ENCODE data around the gene PAFAH1B2.

Gene PAFAH1B2

GRCh38 chr11:117194267-117194666 lies 50.2 kb downstream of the PAFAH1B2 start:
- TF ChIP-seq CTCF (IDR thresholded peaks at IDR 0.05; ENCODE audit: insufficient read depth, low read length, poor library complexity, severe bottlenecking) = no peak
- TF ChIP-seq EZH2phosphoT487 (conservative IDR thresholded peaks at IDR 0.05; ENCODE audit: low read length) = no peak
- Histone ChIP-seq H3K9me3 (ENCODE audit: insufficient read depth, low read length) (no peaks in the 10 kb centered on the region), H3K79me2 (ENCODE audit: insufficient read depth, low read length) (no peaks in the 10 kb centered on the region), H3K4me2 (ENCODE audit: low read depth, low read length, poor library complexity, severe bottlenecking) (no peak overlapping the region), H3K27ac (ENCODE audit: low read depth, low read length) (no peak overlapping the region), H3F3A (ENCODE audit: insufficient read depth) (no peaks in the 10 kb centered on the region), H3K4me3 (ENCODE audit: insufficient read depth, low read length, poor library complexity, severe bottlenecking) (no peak overlapping the region), H3K9ac (ENCODE audit: low read length) (no peak overlapping the region), H4K20me1 (ENCODE audit: low read depth, low read length) (no peaks in the 10 kb centered on the region), H3K9me2 (replicated peaks; ENCODE audit: insufficient read depth, low read length) (no peaks in the 10 kb centered on the region), H3K27me3 (ENCODE audit: low read length) (no peaks in the 10 kb centered on the region), H3K36me3 (ENCODE audit: low read length) (no peaks in the 10 kb centered on the region), H2AFZ (ENCODE audit: low read depth, low read length, severe bottlenecking) (no peak overlapping the region)

DNA sequence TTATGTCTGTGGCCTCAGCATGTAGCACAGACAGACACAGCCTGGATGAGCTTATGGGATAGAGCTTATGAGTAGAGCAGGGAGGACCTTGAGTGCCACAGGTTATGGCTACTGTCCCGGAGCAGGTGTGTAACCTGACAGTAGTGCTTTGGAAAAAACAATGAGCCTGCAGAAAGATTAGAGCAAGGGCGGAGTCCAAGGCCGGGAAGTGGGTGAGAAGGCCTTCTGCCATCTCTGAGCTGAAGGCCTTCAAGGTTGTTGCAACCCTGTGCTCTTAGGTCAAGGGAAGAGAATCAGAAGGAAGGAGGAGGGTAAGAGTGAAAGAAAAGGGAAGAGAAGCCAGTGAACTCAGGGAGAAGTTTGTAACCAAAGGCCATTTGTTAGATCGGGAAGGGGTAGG lies 51.2 kb downstream of the PAFAH1B2 start:
- H3K27me3 ChIP-seq (ENCODE audit: low read length) = no peaks in the 10 kb centered on the region
- H3K27ac ChIP-seq (ENCODE audit: low read depth, low read length) = no peak overlapping the region
- H3K9me3 ChIP-seq (ENCODE audit: insufficient read depth, low read length) = no peaks in the 10 kb centered on the region
- H3K9me2 ChIP-seq (replicated peaks; ENCODE audit: insufficient read depth, low read length) = no peaks in the 10 kb centered on the region
- no peak overlapping the region for H3K4me3 ChIP-seq (ENCODE audit: insufficient read depth, low read length, poor library complexity, severe bottlenecking)
- TF ChIP-seq EZH2phosphoT487 (conservative IDR thresholded peaks at IDR 0.05; ENCODE audit: low read length) (no peak), CTCF (IDR thresholded peaks at IDR 0.05; ENCODE audit: insufficient read depth, low read length, poor library complexity, severe bottlenecking) (no peak)
- no peaks in the 10 kb centered on the region for H3F3A ChIP-seq (ENCODE audit: insufficient read depth)
- no peak overlapping the region for H3K9ac ChIP-seq (ENCODE audit: low read length)
- no peaks in the 10 kb centered on the region for H4K20me1 ChIP-seq (ENCODE audit: low read depth, low read length)
- H2AFZ ChIP-seq (ENCODE audit: low read depth, low read length, severe bottlenecking) = no peak overlapping the region
- no peaks in the 10 kb centered on the region for H3K36me3 ChIP-seq (ENCODE audit: low read length)
- H3K4me2 ChIP-seq (ENCODE audit: low read depth, low read length, poor library complexity, severe bottlenecking) = no peak overlapping the region
- H3K79me2 ChIP-seq (ENCODE audit: insufficient read depth, low read length) = no peaks in the 10 kb centered on the region

- no peak overlapping the region for H3K4me2 ChIP-seq (ENCODE audit: low read depth, low read length, poor library complexity, severe bottlenecking)
- no peaks in the 10 kb centered on the region for H3K36me3 ChIP-seq (ENCODE audit: low read length)
- no peaks in the 10 kb centered on the region for H4K20me1 ChIP-seq (ENCODE audit: low read depth, low read length)
- no peaks in the 10 kb centered on the region for H3K79me2 ChIP-seq (ENCODE audit: insufficient read depth, low read length)
- no peaks in the 10 kb centered on the region for H3K9me3 ChIP-seq (ENCODE audit: insufficient read depth, low read length)
- no peak overlapping the region for H3K4me3 ChIP-seq (ENCODE audit: insufficient read depth, low read length, poor library complexity, severe bottlenecking)
- H3K9ac ChIP-seq (ENCODE audit: low read length) = no peak overlapping the region
- H3F3A ChIP-seq (ENCODE audit: insufficient read depth) = no peaks in the 10 kb centered on the region
- H3K9me2 ChIP-seq (replicated peaks; ENCODE audit: insufficient read depth, low read length) = no peaks in the 10 kb centered on the region
- H3K27ac ChIP-seq (ENCODE audit: low read depth, low read length) = no peak overlapping the region
- H3K27me3 ChIP-seq (ENCODE audit: low read length) = no peaks in the 10 kb centered on the region
- no peak for TF ChIP-seq EZH2phosphoT487 (conservative IDR thresholded peaks at IDR 0.05; ENCODE audit: low read length)
- no peak for TF ChIP-seq CTCF (IDR thresholded peaks at IDR 0.05; ENCODE audit: insufficient read depth, low read length, poor library complexity, severe bottlenecking)
- H2AFZ ChIP-seq (ENCODE audit: low read depth, low read length, severe bottlenecking) = no peak overlapping the region
These were observed 51.7 kb downstream of the PAFAH1B2 start for GRCh38 chr11:117195761-117196160.

Data from SU-DHL-6 (cell line).